ENCODE data around the gene LENG8.
"Not testable (repeated sequence)": the region's sequence is repeated elsewhere in the genome, so short reads cannot be mapped to it uniquely, and the experiment has no call there.

- TF ChIP-seq POLR2AphosphoS5 (IDR thresholded peaks at IDR 0.05; ENCODE audit: borderline replicate concordance, low read depth, low read length); EZH2 (IDR thresholded peaks at IDR 0.05); FOXP2 (optimal IDR thresholded peaks at IDR 0.05; ENCODE audit: control extremely low read depth, extremely low read length, insufficient read depth): not testable (repeated sequence)
Observed at GRCh38 chr19:54466110-54466480, 17.1 kb downstream of the LENG8 start.

All from SK-N-MC (cell line).